Vein endothelial cell (primary cell): ENCODE results near the gene TSPAN8. TPM values are rescaled to one million over a fixed set of nuclear protein-coding genes. Genes with fewer than 3 reads are reported as not detected.

Source experiments
- total RNA-seq: library from RNA; depleted of rRNA; stranded (reverse); fragments of >200 nt; gene quantifications from 2 replicates; pipeline ENCODE4 v1.2.3, GENCODE V29; 2012

The TSPAN8 gene
- total RNA-seq, result not detected in 2 replicates

DNA sequence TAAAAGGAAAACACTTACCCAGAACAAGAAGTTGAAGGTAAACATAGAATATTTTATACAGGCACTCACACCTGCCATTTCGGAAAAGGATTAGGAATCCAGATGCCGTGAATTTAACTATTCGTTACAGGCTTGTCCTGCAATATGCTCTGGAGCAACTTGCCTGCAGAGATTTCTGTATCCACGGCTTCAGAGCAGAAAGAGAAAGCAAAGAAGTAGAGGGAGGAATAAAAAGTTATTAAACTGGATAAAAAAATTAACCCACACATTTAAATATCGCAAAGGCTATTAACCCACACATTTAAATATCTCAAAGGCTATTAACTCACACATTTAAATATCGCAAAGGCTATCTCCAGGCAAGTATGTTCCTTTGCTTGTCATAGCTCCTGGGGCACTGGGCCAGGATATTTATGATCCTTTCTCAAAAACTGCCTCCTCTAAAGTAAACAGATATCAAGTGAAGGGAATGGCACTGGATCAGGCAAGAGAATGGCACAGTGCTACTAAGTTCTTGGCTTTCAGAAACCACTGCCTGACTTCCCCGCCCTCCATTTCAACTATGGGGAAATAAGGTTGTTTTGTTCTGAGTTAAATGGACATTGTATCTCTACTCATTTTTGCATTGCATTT is at the start of gene TSPAN8:
Gene TSPAN8, minus strand, starts transcription at position 399 of the 633 bp plus-strand sequence. Its CDS starts 321 bp downstream, at position 78.

Other genes with a start within 250 kb of the TSPAN8 start
- 0.38 and 0.65 TPM in 2 replicates for gene PTPRR, start 237.3 kb downstream of the TSPAN8 start, total RNA-seq